ENCODE measurements around the gene TUBGCP3.

TUBGCP3 gene

GRCh38 chr13:112624040-112624439 is 36.1 kb upstream of the TUBGCP3 start:
- no peak for DNase-seq (ENCODE audit: low read depth)
- no peak overlapping the region for H3K4me3 ChIP-seq (ENCODE audit: low read length)
- no peak for TF ChIP-seq CTCF (conservative IDR thresholded peaks at IDR 0.05; ENCODE audit: low read depth, low read length)

DNA sequence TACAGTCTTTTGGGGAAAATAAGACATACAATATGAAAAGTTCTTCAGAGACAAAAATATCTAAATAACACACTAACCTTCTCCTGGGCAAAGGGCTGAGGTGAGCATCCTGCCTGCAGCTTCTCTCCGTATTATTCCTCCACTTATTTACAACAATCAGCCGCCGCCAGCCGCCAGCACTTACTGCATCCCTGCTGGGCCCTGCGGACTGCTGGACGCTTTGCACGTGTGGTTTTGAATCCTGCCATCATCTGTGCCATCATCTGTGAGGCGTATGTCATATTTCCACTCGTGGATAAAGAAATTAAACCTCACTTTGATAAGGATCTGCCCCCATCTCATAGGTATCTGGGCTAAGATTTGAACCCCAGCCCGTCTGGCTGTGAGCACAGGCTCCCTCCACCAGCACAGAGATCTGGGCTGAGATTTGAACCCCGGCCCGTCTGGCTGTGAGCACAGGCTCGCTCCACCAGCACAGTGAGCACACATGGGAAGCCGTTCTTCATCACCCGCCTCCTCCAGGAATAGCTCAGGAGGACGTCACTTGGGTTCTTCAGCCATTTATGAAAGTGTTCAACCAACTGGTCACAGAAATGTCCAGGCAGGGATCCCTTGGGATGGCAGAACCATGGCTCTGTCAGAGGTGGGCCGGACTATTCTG is 35.2 kb upstream of the TUBGCP3 start:
- no peak overlapping the region for H3K4me3 ChIP-seq (ENCODE audit: low read length)
- no peak for DNase-seq (ENCODE audit: low read depth)
- TF ChIP-seq CTCF (conservative IDR thresholded peaks at IDR 0.05; ENCODE audit: low read depth, low read length), result no peak

DNA sequence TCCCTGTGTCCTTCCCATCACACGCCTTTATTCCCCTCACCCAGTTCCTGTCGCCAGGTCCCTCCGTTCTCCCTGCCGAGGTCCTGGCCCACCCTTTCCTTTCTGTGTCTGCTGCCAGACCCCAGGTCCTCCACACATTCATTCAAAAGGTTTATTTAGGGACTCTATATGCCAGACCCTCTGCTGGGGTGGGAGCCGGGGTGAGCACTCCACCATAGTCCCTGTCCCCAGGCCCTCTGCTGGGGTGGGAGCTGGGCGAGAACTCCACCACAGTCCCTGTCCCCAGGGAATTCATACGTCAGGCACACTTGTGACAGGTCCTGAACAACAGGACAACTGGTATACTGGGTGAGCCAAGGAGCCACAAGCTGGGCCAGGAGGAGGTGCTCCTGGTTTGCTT is 34.4 kb upstream of the TUBGCP3 start:
- no peak for DNase-seq (ENCODE audit: low read depth)
- H3K4me3 ChIP-seq (ENCODE audit: low read length), result no peak overlapping the region
- no peak for TF ChIP-seq CTCF (conservative IDR thresholded peaks at IDR 0.05; ENCODE audit: low read depth, low read length)

- H3K4me3 ChIP-seq (ENCODE audit: low read length), result no peak overlapping the region
These were observed 32.0 kb upstream of the TUBGCP3 start for GRCh38 chr13:112619730-112620631.

GRCh38 chr13:112618501-112618900 is 30.5 kb upstream of the TUBGCP3 start:
- no peak for TF ChIP-seq CTCF (conservative IDR thresholded peaks at IDR 0.05; ENCODE audit: low read depth, low read length)

More at GRCh38 chr13:112619730-112620631, 32.0 kb upstream of the TUBGCP3 start:
- TF ChIP-seq CTCF (conservative IDR thresholded peaks at IDR 0.05; ENCODE audit: low read depth, low read length), result no peak
- no peak for DNase-seq (ENCODE audit: low read depth)

DNA sequence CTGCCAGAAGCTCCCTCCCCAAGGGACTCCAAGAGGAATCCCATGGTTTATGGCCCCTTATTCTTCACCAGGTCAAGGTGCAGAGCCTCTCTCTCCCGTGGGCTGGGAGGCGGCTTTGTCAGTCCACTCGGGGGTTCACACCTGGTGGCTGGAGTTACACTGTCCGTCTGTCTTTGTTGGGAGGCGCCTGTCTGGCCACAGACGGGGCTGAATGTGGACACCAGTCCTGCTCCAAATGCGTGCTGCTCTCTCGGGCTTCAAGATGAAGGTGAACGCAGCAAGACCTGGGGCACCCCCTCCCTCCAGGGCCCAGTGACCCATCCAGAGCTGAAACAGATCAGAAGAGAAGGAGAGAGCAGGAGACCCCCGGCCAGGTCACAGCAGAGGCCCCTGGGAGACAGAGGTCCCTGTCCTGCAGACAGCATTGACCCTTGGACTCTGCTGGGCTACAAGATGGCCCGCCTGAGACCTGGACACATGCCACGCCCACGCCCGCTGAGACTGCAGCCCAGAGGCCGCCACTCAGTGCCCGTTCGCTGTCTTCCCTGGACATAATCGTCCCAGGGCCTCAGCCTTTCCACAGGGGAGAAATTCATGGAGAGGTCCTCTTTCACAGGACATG is 29.9 kb upstream of the TUBGCP3 start:
- no peak for DNase-seq (ENCODE audit: low read depth)
- no peak overlapping the region for H3K4me3 ChIP-seq (ENCODE audit: low read length)
- no peak for TF ChIP-seq CTCF (conservative IDR thresholded peaks at IDR 0.05; ENCODE audit: low read depth, low read length)

More at GRCh38 chr13:112618501-112618900, 30.5 kb upstream of the TUBGCP3 start:
- H3K4me3 ChIP-seq (ENCODE audit: low read length), result no peak overlapping the region
- DNase-seq (ENCODE audit: low read depth), result no peak
